CD4-positive, alpha-beta T cell treated with Interleukin-10 for 1 hour (primary cell): ENCODE measurements around the gene LMLN.
"Not testable (repeated sequence)": the region's sequence is repeated elsewhere in the genome, so short reads cannot be mapped to it uniquely, and the experiment has no call there.

Source experiments
- DNase-seq: peaks from one replicate; pipeline ENCODE4 v3.0.0-alpha.2; 2020

Gene LMLN

GRCh38 chr3:198081421-198081844, 121.4 kb downstream of the LMLN start:
- DNase-seq, result no peak

- not testable (repeated sequence) for DNase-seq
Measured at GRCh38 chr3:198082226-198082625, 122.2 kb downstream of the LMLN start.

- no peak for DNase-seq
Measured at GRCh38 chr3:198088421-198088955, 128.5 kb downstream of the LMLN start.

- DNase-seq, result no peak
Measured at GRCh38 chr3:198090795-198091332, 130.8 kb downstream of the LMLN start.

- DNase-seq, result no peak
Measured at GRCh38 chr3:198092276-198092675, 132.3 kb downstream of the LMLN start.

GRCh38 chr3:198093112-198093679, 133.2 kb downstream of the LMLN start:
- DNase-seq, result no peak
